Measurements from ENCODE around the gene TPRN. TPM values are rescaled to one million over a fixed set of nuclear protein-coding genes. Genes with fewer than 3 reads are reported as not detected.

Gene TPRN
- total and polyA plus RNA-seq, 9 of the 15 experiments (the other 6 are each of a cell fraction or from before 2014, with no cell fraction given): 0.31 to 31.9 (median 4.4) TPM

GRCh38 chr9:137188490-137189296 is 11.8 kb downstream of the TPRN start, which contains the start of the genes ANAPC2 and SSNA1 (continued):
- peak; percentile 55; the same call in 1 of the 2 replicates for TF ChIP-seq XRCC5 (IDR thresholded peaks at IDR 0.05; ENCODE audit: low read depth, low read length)
- no peak for TF ChIP-seq ZNF830 (CRISPR knock-in tag; IDR thresholded peaks at IDR 0.05)
- TF ChIP-seq ILK (tag; IDR thresholded peaks at IDR 0.05; ENCODE audit: borderline replicate concordance, low read depth): no peak
- TF ChIP-seq HNRNPUL1 (IDR thresholded peaks at IDR 0.05; ENCODE audit: low read length): no peak
- peak in 1 of 2 experiments; percentile 86 for TF ChIP-seq NONO (IDR thresholded peaks at IDR 0.05; ENCODE audit: low read depth in 2 of 2, low read length in 1 of 2)
- no peak for TF ChIP-seq ZNF445 (CRISPR knock-in tag; IDR thresholded peaks at IDR 0.05; ENCODE audit: low read depth)
- no peak for TF ChIP-seq ZNF75A (CRISPR knock-in tag; IDR thresholded peaks at IDR 0.05)
- no peak for TF ChIP-seq CEBPB (tag; IDR thresholded peaks at IDR 0.05)
- TF ChIP-seq LEF1 (IDR thresholded peaks at IDR 0.05): no peak
- TF ChIP-seq ZNF79 (CRISPR knock-in tag; IDR thresholded peaks at IDR 0.05; ENCODE audit: low read depth): no peak
- peak; percentile 95 for TF ChIP-seq NBN (IDR thresholded peaks at IDR 0.05; ENCODE audit: low read depth)
- no peak for TF ChIP-seq MAFG (tag; conservative IDR thresholded peaks at IDR 0.05)
- TF ChIP-seq SNAPC5 (CRISPR knock-in tag; IDR thresholded peaks at IDR 0.05): no peak
- TF ChIP-seq, protein P1, sequence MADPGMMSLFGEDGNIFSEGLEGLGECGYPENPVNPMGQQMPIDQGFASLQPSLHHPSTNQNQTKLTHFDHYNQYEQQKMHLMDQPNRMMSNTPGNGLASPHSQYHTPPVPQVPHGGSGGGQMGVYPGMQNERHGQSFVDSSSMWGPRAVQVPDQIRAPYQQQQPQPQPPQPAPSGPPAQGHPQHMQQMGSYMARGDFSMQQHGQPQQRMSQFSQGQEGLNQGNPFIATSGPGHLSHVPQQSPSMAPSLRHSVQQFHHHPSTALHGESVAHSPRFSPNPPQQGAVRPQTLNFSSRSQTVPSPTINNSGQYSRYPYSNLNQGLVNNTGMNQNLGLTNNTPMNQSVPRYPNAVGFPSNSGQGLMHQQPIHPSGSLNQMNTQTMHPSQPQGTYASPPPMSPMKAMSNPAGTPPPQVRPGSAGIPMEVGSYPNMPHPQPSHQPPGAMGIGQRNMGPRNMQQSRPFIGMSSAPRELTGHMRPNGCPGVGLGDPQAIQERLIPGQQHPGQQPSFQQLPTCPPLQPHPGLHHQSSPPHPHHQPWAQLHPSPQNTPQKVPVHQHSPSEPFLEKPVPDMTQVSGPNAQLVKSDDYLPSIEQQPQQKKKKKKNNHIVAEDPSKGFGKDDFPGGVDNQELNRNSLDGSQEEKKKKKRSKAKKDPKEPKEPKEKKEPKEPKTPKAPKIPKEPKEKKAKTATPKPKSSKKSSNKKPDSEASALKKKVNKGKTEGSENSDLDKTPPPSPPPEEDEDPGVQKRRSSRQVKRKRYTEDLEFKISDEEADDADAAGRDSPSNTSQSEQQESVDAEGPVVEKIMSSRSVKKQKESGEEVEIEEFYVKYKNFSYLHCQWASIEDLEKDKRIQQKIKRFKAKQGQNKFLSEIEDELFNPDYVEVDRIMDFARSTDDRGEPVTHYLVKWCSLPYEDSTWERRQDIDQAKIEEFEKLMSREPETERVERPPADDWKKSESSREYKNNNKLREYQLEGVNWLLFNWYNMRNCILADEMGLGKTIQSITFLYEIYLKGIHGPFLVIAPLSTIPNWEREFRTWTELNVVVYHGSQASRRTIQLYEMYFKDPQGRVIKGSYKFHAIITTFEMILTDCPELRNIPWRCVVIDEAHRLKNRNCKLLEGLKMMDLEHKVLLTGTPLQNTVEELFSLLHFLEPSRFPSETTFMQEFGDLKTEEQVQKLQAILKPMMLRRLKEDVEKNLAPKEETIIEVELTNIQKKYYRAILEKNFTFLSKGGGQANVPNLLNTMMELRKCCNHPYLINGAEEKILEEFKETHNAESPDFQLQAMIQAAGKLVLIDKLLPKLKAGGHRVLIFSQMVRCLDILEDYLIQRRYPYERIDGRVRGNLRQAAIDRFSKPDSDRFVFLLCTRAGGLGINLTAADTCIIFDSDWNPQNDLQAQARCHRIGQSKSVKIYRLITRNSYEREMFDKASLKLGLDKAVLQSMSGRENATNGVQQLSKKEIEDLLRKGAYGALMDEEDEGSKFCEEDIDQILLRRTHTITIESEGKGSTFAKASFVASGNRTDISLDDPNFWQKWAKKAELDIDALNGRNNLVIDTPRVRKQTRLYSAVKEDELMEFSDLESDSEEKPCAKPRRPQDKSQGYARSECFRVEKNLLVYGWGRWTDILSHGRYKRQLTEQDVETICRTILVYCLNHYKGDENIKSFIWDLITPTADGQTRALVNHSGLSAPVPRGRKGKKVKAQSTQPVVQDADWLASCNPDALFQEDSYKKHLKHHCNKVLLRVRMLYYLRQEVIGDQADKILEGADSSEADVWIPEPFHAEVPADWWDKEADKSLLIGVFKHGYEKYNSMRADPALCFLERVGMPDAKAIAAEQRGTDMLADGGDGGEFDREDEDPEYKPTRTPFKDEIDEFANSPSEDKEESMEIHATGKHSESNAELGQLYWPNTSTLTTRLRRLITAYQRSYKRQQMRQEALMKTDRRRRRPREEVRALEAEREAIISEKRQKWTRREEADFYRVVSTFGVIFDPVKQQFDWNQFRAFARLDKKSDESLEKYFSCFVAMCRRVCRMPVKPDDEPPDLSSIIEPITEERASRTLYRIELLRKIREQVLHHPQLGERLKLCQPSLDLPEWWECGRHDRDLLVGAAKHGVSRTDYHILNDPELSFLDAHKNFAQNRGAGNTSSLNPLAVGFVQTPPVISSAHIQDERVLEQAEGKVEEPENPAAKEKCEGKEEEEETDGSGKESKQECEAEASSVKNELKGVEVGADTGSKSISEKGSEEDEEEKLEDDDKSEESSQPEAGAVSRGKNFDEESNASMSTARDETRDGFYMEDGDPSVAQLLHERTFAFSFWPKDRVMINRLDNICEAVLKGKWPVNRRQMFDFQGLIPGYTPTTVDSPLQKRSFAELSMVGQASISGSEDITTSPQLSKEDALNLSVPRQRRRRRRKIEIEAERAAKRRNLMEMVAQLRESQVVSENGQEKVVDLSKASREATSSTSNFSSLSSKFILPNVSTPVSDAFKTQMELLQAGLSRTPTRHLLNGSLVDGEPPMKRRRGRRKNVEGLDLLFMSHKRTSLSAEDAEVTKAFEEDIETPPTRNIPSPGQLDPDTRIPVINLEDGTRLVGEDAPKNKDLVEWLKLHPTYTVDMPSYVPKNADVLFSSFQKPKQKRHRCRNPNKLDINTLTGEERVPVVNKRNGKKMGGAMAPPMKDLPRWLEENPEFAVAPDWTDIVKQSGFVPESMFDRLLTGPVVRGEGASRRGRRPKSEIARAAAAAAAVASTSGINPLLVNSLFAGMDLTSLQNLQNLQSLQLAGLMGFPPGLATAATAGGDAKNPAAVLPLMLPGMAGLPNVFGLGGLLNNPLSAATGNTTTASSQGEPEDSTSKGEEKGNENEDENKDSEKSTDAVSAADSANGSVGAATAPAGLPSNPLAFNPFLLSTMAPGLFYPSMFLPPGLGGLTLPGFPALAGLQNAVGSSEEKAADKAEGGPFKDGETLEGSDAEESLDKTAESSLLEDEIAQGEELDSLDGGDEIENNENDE (IDR thresholded peaks at IDR 0.05; ENCODE audit: low read depth, low read length): peak; percentile 44
- TF ChIP-seq TARDBP (IDR thresholded peaks at IDR 0.05): peak; percentile 71; the same call in 1 of the 2 replicates
- TF ChIP-seq ZNF655 (CRISPR knock-in tag; IDR thresholded peaks at IDR 0.05): no peak
